ENCODE data around the gene DPP4.
"Not testable (repeated sequence)": the region's sequence is repeated elsewhere in the genome, so short reads cannot be mapped to it uniquely, and the experiment has no call there.

Gene DPP4

DNA sequence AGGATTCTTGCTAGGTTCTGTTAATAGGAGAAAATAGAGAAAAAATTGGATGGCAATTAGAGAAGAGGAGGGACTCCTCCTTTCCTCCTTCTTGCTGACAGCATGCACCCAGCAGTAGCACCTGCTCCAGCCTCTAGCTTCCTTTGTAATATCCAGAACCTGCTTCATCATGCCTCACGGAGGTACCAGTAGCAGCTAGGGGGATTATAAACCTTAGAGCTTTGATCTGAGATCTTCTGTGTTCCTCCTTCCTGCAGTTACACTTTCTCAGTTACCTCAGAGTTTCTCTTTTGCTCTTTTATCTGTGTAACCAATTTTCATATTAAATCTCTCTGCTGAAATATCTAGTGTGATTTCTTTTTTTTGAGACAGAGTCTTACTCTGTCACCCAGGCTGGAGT lies 16.6 kb downstream of the DPP4 start:
- no peak for DNase-seq (ENCODE audit: low read depth in 3 of 3)

DNA sequence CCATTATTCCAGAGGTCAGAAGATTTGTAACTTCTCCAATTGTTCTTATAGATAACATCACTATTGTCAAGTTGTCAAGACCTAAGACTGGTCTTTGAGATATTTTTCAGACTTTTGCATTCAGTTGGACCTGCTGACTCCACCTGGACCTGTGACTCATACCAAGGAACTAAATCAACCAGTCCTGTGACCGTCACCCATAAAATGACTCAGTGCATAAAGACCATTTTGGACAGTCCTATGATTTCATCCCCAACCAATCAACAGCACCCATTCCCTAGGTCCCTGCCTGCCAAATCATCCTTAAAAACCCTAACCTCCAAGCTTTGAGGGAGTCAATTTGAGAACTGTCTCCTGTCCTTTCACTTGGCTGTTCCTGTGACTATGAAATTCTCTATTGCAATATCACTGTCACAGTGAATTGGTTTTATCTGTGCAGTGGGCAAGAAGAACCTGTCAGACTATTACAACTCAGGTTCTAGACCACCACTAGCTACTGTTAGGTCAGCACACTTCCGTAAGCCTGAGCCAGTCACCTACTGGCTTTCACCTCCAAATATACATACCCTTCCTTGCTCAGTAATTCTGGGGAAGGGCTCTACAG lies 17.1 kb downstream of the DPP4 start:
- DNase-seq (ENCODE audit: low read depth in 3 of 3), result no peak

DNA sequence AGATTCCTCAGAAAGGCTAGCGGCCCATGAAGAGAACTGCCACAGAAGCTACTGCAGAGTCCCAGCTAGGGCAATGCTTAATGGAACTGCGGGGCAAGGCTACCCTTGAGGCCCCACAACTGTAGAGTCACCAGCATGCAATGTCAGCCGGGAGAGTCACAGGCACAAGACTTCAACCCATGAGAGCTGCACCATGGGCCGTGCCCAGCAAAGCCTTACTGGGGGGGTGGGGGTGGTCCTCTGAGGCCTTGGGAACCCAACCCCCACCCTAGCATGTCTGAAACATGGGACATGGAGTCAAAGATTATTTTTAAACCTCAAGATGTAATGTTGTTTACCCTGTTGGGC lies 20.2 kb downstream of the DPP4 start:
- DNase-seq (ENCODE audit: low read depth in 3 of 3), result no peak

DNA sequence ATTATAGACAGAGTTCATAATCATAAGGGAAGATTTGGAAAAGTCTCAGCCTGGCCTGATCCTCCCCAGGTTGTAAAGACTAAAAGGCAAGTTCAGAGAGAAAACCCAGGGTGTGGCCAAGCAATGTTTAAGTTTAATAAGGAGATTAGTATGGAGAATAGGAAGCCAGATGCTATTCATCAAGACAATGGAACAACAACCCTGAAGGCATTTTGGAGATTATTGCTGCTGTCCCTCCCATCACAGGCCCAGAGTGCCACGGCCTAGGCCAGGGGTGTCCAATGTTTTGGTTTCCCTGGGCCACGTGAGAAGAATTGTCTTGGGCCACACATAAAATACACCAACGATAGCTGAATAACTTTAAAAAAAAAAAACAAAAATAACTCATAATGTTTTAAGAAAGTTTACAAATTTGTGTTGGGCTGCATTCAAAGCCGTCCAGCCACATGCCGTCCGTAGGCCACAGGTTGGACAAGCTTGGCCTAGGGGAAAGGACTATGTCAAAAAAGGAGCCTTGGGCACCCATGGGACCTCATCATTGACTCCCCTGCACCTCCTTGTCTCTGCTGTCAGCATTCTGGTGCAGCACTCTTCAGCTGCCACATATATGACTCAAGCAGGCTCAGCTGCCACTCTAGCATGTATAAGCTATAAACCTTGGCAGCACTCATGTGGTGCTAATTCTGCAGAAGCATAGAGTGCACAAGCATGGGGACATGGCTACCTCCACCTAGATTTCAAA lies 20.8 kb downstream of the DPP4 start:
- no peak for DNase-seq (ENCODE audit: low read depth in 3 of 3)

DNA sequence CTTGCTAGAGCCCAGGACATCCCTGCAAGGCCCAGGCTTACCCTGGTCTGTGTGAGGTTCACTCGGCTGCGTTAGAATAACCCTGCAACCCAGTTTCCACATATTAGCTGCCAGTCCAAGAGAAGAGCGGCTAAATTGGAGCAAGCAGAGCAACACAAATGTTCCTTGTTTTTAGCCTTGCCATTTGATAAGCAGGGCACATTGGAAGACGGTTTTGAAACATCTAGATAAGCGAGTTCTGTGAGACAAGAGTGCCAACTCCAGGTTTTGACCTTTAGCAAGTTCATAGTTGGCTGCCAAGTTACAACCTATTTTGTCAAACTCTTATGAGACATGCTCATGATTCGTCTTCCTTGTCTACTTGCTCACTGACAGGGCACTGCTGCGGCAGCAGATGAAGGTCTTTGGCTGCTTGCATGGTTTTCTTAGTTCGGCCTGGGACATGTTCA lies 23.5 kb downstream of the DPP4 start:
- DNase-seq (ENCODE audit: low read depth in 3 of 3), result no peak

DNA sequence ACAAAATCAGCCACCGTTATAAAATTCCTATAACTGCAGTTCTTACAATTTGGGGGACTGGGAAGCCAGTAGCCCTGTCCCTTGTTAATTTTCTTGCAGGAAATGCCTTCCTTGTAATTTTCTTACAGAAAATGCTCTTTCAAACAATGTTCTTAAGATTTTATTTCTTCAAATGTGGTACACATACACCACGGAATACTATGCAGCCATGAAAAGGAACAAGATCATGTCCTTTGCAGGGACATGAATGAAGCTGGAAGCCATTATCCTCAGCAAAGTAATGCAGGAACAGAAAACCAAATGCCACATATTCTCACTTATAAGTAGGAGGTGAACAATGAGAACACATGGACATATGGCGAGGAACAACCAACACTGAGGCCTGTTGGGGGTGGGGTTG lies 24.9 kb downstream of the DPP4 start:
- DNase-seq (ENCODE audit: low read depth in 3 of 3), result not testable (repeated sequence)

DNA sequence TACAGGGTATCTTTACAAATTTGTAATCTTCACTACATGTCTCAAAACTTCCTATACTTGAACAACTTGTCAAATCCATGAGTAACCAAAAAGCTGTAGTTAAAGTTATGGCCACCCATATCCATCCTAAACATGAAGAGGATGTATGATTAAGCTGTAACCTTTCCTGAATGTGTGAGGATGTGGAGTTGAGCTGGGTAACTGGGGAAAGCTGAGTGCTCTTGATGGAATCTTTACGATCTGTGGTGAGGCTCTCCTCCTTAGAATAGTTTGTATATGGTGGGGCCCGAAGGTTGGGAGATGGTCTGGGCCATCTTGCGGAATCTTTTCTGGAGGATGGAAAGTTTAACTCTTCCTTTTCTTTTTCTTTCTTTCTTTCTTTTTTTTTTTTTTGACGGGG lies 29.4 kb downstream of the DPP4 start:
- DNase-seq (ENCODE audit: low read depth in 3 of 3), result no peak

DNA sequence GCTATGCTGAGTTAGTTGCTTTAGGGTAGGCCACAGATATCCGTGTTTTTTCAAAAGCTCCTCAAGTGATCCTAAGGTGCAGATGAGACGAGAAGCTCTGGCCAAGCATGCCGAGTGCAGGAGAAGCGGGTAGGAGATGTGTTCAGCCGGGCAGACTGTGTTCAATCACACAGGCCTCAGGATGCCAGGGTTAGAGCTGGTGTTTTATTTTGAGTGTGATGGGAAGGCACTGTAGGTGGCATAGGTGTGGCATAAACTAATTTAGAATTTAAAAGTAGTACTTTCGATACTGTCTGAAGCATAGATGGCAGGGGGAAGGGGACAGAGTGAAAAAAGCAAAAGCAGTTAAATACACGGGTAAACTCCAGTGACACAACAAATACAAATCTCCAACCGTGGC lies 30.9 kb downstream of the DPP4 start:
- no peak for DNase-seq (ENCODE audit: low read depth in 3 of 3)

DNA sequence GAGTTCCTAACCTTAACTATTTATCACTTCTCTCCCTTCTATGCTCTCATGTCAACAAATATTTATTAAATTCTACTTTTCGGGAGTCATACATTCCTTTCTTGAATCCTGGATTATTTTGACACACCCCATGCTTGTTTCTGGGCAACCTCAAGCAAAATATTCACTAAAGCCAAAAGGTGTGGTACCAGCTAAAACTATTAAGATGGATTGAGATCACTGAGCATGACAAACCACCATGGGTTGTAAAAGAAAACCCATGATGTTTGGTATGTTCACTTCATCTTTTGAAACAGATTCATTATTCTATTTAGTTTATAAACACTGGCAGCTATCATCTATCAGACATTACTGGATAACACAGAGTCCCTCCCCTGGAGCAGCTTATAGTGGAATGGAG lies 32.5 kb downstream of the DPP4 start:
- no peak for DNase-seq (ENCODE audit: low read depth in 3 of 3)

DNA sequence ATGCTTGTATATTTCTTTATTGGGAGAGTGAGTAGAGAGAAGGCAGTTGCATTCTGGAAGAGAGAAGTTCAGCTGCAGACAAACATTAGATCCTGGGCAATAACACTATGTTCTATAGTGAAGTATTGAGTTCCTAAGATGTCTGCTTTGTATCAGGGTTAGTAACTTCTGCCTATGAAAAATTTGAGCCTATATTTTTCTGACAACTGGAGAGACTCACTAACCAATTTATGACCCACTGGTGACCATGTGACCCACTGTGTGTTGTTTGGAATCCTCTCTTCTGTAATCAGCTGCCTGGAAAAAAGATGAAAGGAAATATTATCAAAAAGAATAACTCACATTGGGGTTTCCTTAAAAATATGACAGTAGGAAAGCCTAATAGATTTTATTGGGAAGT lies 35.3 kb downstream of the DPP4 start:
- DNase-seq (ENCODE audit: low read depth in 3 of 3), result no peak

DNA sequence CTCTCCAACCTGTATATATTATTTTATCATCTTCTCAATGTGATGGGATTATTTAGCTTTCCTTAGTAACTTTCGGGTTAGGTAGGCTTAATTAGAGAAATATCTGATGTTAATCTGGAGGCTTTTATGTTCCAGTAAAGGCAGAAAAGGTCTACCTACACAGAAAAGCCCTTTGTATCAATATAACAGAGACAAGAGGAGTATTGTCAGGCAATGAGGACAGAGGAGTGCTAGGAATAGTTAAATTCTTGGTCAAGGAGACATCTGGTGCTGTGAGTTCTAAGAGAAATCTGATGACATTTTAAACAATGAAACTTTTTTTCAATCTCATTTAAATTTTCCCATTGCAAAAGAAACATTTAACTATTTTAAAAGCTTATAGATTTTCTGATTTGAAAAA lies 36.1 kb downstream of the DPP4 start:
- no peak for DNase-seq (ENCODE audit: low read depth in 3 of 3)

DNA sequence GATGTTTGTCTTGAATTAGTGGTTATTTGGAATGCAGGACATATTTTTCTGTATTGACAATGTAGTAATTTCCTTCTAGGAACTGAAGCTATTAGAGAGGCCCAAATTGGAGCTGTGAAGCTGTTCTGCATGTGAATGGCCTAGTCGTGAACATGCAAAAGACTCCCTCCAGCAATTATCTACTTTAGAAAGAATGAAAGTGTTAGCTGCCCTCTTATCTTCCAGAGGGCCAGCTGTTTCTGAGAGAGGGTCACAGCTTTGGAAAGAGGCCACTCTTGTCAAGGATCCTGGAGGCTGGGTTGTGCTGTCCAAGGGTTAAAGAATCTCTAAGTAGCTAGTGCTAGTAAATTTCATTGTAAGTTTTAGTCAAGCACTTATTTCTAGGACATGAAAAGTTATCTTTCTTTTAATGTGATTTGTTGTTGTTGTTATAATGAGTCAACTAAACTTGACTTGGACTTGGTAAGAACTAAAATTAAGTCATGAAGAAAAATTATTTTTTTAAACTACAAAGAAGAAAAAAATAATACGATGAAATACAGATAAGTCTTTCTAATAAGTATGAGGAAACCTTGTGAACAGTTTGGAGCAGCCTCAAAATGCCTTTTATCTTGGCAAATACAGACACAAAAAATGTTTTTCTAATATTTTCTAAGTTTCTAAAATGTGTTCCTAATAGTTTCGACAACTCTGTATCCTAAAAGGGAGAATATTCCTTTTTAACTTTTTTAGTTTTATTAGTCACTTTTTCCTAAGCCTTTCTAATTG lies 36.8 kb downstream of the DPP4 start:
- DNase-seq (ENCODE audit: low read depth in 3 of 3), result no peak

DNA sequence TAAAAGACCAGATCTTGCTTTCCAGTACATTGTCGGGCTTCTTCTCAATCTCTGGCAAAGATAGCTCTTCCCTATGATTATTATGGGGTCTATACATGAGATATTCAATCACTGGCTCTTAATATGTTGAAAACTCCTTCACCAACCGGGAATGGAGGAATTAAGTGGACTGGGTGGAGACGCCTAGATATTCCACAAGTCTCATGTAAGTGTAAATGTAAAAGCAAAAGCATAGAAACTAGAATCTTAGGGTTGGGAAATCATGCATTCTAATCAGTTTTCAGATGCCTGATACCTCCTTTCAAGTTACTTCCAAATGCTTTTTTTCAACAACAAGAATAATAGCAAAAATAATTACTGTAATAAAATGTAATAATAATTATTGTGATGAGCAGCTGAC lies 38.0 kb downstream of the DPP4 start:
- no peak for DNase-seq (ENCODE audit: low read depth in 3 of 3)

DNA sequence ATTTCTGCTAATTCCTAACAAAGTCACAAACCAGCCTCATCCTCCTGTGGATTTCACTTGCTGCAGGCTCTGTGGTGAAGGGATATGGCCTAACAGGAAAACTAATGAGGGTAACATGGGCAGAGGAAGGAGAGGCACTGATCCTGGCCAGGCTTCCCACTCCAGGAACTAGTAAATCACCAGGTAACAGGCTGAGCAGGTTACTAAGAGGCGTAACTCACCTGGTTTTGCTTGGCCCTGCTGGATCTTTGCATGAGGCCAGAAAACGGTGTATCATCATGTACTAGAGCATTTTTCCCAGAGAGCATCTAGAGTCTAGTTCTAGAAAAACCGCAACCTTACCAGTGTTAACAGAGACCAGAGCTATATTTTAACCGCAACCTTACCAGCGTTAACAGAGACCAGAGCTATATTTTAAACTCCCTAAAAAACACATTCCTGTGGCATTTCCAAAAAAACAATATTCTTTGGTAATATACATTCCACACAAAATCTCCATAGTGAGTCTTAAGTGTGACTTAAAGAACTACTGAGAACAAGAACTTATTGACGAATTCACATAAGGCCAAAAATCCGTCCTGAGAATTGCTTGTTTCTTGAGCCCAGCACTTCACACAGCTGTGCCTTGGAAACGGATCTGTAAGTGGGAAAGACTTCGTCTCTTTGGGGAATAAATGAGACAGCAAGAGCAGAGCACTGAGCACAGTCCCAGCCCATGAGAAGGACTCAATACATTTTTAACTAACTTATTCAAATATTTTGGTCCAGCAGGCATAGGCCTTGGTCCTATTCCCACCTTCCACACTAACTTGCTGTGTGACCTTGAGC lies 43.4 kb downstream of the DPP4 start:
- no peak for DNase-seq (ENCODE audit: low read depth in 3 of 3)

DNA sequence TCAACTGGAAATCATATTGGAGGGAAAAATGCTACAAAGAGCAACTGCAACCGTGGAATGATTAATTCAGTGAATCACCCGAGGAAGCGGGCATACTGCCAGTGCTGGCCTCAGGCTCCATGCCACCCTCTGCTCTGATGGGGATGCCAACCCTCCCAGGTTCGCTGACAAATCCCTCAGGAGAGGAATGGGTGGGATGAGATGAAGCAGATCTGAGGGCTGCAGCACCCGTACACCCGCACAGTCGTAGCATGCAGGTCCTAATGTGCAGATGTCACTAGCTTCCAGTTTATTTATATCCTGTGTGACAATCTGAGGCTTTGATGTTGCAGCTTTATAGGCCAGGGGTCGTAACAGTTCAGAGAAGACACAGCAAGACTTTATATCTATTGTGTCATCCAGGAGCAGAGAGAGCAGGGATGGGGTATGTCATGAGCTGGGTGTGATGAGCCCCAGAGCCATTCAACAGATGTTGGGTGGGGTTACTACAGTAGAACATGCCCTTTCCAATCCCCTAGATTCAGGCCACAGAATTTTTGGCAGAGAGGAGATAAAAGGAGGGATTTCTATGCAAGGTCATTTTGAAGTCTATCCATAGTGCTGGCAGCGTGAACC lies 44.6 kb downstream of the DPP4 start:
- DNase-seq (ENCODE audit: low read depth in 3 of 3), result no peak

DNA sequence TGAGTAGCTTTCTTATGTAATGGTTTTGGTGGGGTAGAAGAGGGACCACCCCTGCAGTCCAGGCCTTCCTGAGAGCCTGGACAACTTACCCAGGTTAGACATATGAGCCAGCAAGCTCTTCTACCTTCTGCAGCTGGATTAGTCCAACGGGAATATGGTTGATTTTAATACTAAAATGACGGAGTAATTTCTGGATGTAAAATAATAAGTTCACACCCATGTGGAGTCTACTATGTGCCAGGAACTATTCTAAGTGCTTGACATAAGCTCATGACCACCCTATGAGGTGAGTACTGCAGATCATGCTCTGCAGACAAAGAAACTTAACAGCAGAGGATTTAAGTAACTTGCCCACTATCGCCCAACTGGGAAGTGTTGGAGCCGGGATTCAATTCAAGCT lies 45.5 kb downstream of the DPP4 start:
- no peak for DNase-seq (ENCODE audit: low read depth in 3 of 3)

DNA sequence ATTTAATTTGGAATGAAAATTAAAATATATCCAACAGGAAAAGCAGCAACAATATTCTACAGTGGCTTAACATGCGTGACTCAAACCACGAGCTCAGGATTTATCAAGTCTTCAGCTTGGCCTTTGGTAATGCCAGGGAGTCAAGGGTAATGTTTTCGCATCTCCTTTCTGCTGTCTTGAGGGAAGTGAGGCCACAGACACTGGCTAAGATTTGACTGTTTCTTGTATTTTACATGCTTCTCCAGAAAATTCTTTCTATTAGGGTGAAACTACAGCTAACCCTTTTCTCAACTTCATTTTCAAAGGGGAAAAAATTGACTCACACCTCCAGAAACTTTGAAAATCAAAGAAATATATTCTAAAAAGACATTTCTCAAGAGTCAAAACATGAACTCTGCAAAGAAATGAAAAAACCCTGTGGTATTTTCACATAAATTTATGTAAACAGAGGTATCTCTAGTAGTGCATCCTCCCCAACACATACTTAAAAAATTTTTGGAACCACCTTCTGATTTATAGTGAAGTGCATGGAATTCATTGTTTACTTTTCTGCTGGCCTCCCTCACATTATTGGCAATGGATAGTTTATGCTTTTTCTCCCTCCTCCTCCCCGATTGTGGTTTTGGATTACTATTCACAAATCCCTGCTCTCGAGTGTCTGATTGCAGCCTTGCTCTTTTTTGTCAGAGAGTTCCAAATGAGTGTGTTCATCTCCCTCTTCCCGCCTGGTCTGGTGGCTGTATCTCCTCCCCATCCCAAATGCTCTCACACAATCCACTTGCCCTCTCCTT lies 48.7 kb downstream of the DPP4 start:
- no peak for DNase-seq (ENCODE audit: low read depth in 3 of 3)

DNA sequence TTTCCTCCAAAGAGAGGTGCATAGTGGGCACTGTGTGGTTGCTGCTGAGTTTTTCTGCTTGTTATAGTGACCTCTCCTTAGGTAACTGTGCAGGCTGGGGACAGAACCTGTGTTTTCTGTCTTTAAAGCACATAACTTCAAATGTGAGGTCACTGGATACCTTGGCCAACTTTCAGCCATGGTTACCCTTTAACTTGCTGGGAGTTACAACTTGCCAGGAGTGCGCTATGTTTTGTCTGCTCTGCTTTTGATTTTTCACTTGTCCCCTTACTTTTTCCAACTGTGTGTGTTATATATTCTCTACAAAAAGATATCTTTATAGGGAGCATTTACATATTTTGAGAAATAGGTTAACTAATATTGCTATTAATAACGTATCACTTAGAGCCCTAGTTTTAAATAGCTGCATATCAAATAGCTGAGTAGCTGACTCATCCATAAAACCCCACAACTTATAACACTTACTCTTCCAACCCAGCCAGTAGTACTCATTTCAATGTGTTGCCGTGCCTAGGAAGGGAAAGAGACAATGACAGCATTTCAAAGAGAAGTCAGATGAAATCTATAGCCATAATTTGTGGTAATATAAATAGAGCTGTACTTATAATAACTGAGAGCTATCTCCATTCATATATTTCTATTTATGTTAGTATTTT lies 51.6 kb downstream of the DPP4 start:
- DNase-seq (ENCODE audit: low read depth in 3 of 3), result no peak

DNA sequence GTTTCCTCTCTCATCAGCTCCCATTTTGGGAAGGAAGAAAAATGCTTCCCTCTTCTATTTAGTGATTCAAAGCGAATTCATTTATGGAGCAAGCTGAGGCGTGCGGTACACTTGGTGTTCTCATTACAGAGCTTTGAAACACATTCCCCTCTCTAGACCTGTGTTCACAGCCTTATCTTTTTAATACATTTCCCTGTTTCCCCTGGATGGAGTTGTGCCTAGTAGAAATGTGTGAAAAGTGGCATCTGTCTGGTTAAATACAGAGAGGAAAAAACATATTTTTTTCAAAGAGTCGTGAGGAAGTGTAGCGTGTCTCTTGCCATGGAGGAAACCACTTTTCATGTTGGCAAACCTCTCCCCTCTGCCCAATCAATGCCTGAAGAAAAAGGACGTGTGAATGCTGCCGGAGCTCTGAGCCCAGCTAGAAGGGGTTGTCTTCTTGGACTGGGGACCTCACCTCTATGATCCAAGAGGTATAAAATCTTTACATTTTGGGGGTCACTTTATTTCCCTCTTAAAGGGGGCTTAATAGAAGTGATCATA lies 52.4 kb downstream of the DPP4 start:
- DNase-seq (ENCODE audit: low read depth in 3 of 3), result no peak

DNA sequence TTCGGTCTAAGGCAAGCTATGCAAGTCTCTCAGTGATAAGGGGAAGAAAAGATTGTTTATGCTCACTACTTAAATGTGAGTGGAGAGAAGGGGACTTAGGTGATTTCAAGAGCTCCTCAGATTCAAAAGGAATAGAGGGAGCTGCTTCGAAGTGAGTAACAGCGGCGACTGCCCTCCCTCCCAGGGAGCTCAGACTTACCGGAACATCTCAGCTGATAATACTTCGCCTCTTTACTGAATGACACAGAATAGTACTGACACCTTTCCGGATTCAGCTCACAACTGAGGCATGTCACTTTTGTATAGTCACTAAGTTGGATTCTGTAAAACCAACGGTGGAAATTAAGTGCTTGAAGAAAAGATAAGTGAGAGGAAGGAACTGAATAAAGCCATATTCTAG lies 55.5 kb downstream of the DPP4 start:
- DNase-seq (ENCODE audit: low read depth in 3 of 3), result no peak

All from stimulated activated CD4-positive, alpha-beta T cell treated with anti-CD3 and anti-CD28 coated beads, TNF-alpha, amount 100 ng/mL, for 4 hours (primary cell).